HepG2 (cell line): ENCODE results near the gene FAM229A. TPM values are rescaled to one million over a fixed set of nuclear protein-coding genes. Genes with fewer than 3 reads are reported as not detected.

Experiments
- CC2D1A ChIP-seq: sonication (generic); formaldehyde crosslinking; IDR thresholded peaks from 2 replicates; pipeline ENCODE4 v1.8.1; 2023; ENCODE audit warnings: mild to moderate bottlenecking, missing genetic modification reagents
- FOXK2 ChIP-seq: fragments of 450-650 bp; IDR thresholded peaks from 2 replicates; pipeline ENCODE4 v1.6.1; 2016
- KLF12 ChIP-seq: sonication (generic); formaldehyde crosslinking; IDR thresholded peaks from 2 replicates; pipeline ENCODE4 v1.4.0; 2020; ENCODE audit warnings: missing genetic modification reagents, borderline replicate concordance
- NR2F6 ChIP-seq, 2 experiments: IDR thresholded peaks; 2 replicates each; pipeline ENCODE4 v1.6.1; 2016; ENCODE audit warnings: antibody characterized with exemption in 1 of 2, mild to moderate bottlenecking in 1 of 2
- RXRB ChIP-seq: IDR thresholded peaks from 2 replicates; pipeline ENCODE4 v1.6.1; 2016; ENCODE audit warnings: borderline replicate concordance, missing genetic modification reagents, missing compliant biosample characterization
- SALL1 ChIP-seq: sonication (generic); formaldehyde crosslinking; IDR thresholded peaks from 2 replicates; pipeline ENCODE4 v1.8.0; 2022; ENCODE audit warnings: mild to moderate bottlenecking, missing genetic modification reagents
- ZNF207 ChIP-seq: fragments of 450-650 bp; IDR thresholded peaks from 2 replicates; pipeline ENCODE4 v1.6.1; 2016; ENCODE audit warnings: antibody characterized with exemption, borderline replicate concordance
- ZSCAN9 ChIP-seq: IDR thresholded peaks from 2 replicates; pipeline ENCODE4 v1.6.1; 2016; ENCODE audit warnings: borderline replicate concordance
- polyA plus RNA-seq, 8 experiments: library from polyadenylated mRNA; depleted of rRNA in 3 of 8; stranded (reverse) in 7 of 8; unstranded in 1 of 8; fragments of >200 nt; fragmentation: Illumina TruSeq in 4 of 8; extraction: Trizol in 4 of 8; gene quantifications; 2 replicates each; pipeline versions ENCODE4 v1.2.1 to v1.2.3, GENCODE V29; 2011 to 2016; ENCODE audit warnings: low read depth in 4 of 8, missing spikeins in 1 of 8, mixed read lengths in 1 of 8; ENCODE audit not compliant: insufficient read depth in 1 of 8
- total RNA-seq, 5 experiments: library from RNA; depleted of rRNA; stranded (reverse); fragments of >200 nt; fragmentation: Illumina TruSeq; extraction: Trizol; gene quantifications; 2 replicates each; pipeline ENCODE4 v1.2.3, GENCODE V29; 2016; ENCODE audit warnings: low read depth in 1 of 5
- TF ChIP-seq, protein P1 (sequence below): sonication (generic); formaldehyde crosslinking; IDR thresholded peaks from 2 replicates; pipeline ENCODE4 v1.5.1; 2020; ENCODE audit warnings: mild to moderate bottlenecking, moderate library complexity, missing genetic modification reagents
- TF ChIP-seq, protein P2 (sequence below): sonication (generic); formaldehyde crosslinking; IDR thresholded peaks from 2 replicates; pipeline ENCODE4 v1.5.1; 2020; ENCODE audit warnings: mild to moderate bottlenecking, missing genetic modification reagents, borderline replicate concordance
- TF ChIP-seq, protein P3 (sequence below), 2 experiments: fragments of 450-650 bp in 1 of 2; sonication (generic) in 1 of 2; formaldehyde crosslinking in 1 of 2; IDR thresholded peaks; 2 replicates each; pipeline versions ENCODE4 v1.6.1 to v1.8.0; 2016 to 2022; ENCODE audit warnings: antibody characterized with exemption in 1 of 2, mild to moderate bottlenecking in 1 of 2, missing genetic modification reagents in 1 of 2
- TF ChIP-seq, protein P4 (sequence below): sonication (generic); formaldehyde crosslinking; IDR thresholded peaks from 2 replicates; pipeline ENCODE4 v1.5.1; 2020; ENCODE audit warnings: missing genetic modification reagents, mild to moderate bottlenecking, borderline replicate concordance

Gene FAM229A
- total and polyA plus RNA-seq, 2 of the 13 experiments (the other 11 are each of a cell fraction or from before 2014, with no cell fraction given): 3.2 to 17.6 TPM

DNA sequence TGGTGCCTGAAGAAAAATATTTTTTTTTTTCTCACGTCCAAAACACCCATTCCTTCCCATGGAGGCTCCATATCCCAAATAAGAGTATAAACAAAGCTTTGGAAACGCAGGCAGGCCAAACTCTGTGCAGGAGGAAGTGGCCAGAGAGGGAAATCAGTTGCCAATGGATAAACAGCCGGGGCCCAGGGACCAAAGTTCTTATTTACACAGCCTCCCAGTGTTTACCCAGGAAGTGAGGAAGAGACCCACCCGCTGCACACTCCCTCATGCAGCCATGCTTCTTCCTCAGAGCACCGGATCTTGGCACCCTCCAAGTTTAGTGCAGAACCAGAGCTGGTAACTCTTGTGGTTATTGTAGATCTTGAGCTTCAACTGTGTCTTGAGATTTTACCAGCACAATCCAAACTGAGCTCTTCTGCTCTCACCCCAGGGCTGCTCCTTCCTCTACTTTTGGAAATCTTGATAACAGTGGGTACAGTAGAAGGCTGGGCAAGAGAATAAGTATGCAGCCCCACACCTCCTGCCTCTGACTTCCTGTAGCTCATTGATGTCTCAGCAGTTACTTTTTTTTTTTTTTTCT is 40.5 kb downstream of the FAM229A start (continued):
- TF ChIP-seq, protein P1, sequence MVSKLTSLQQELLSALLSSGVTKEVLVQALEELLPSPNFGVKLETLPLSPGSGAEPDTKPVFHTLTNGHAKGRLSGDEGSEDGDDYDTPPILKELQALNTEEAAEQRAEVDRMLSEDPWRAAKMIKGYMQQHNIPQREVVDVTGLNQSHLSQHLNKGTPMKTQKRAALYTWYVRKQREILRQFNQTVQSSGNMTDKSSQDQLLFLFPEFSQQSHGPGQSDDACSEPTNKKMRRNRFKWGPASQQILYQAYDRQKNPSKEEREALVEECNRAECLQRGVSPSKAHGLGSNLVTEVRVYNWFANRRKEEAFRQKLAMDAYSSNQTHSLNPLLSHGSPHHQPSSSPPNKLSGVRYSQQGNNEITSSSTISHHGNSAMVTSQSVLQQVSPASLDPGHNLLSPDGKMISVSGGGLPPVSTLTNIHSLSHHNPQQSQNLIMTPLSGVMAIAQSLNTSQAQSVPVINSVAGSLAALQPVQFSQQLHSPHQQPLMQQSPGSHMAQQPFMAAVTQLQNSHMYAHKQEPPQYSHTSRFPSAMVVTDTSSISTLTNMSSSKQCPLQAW (CRISPR knock-in tag): peak; percentile 54
- peak; percentile 48 for TF ChIP-seq NR2F6 (IDR thresholded peaks at IDR 0.05)
- TF ChIP-seq NR2F6 (CRISPR knock-in tag; IDR thresholded peaks at IDR 0.05): peak; percentile 63
- TF ChIP-seq FOXK2: no peak
- TF ChIP-seq, protein P2, sequence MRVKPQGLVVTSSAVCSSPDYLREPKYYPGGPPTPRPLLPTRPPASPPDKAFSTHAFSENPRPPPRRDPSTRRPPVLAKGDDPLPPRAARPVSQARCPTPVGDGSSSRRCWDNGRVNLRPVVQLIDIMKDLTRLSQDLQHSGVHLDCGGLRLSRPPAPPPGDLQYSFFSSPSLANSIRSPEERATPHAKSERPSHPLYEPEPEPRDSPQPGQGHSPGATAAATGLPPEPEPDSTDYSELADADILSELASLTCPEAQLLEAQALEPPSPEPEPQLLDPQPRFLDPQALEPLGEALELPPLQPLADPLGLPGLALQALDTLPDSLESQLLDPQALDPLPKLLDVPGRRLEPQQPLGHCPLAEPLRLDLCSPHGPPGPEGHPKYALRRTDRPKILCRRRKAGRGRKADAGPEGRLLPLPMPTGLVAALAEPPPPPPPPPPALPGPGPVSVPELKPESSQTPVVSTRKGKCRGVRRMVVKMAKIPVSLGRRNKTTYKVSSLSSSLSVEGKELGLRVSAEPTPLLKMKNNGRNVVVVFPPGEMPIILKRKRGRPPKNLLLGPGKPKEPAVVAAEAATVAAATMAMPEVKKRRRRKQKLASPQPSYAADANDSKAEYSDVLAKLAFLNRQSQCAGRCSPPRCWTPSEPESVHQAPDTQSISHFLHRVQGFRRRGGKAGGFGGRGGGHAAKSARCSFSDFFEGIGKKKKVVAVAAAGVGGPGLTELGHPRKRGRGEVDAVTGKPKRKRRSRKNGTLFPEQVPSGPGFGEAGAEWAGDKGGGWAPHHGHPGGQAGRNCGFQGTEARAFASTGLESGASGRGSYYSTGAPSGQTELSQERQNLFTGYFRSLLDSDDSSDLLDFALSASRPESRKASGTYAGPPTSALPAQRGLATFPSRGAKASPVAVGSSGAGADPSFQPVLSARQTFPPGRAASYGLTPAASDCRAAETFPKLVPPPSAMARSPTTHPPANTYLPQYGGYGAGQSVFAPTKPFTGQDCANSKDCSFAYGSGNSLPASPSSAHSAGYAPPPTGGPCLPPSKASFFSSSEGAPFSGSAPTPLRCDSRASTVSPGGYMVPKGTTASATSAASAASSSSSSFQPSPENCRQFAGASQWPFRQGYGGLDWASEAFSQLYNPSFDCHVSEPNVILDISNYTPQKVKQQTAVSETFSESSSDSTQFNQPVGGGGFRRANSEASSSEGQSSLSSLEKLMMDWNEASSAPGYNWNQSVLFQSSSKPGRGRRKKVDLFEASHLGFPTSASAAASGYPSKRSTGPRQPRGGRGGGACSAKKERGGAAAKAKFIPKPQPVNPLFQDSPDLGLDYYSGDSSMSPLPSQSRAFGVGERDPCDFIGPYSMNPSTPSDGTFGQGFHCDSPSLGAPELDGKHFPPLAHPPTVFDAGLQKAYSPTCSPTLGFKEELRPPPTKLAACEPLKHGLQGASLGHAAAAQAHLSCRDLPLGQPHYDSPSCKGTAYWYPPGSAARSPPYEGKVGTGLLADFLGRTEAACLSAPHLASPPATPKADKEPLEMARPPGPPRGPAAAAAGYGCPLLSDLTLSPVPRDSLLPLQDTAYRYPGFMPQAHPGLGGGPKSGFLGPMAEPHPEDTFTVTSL (CRISPR knock-in tag): peak; percentile 82
- TF ChIP-seq ZSCAN9 (CRISPR knock-in tag): peak; percentile 84; the same call in 1 of the 2 replicates
- no peak for TF ChIP-seq ZNF207
- no peak for TF ChIP-seq CC2D1A (CRISPR knock-in tag)
- TF ChIP-seq, protein P3, sequence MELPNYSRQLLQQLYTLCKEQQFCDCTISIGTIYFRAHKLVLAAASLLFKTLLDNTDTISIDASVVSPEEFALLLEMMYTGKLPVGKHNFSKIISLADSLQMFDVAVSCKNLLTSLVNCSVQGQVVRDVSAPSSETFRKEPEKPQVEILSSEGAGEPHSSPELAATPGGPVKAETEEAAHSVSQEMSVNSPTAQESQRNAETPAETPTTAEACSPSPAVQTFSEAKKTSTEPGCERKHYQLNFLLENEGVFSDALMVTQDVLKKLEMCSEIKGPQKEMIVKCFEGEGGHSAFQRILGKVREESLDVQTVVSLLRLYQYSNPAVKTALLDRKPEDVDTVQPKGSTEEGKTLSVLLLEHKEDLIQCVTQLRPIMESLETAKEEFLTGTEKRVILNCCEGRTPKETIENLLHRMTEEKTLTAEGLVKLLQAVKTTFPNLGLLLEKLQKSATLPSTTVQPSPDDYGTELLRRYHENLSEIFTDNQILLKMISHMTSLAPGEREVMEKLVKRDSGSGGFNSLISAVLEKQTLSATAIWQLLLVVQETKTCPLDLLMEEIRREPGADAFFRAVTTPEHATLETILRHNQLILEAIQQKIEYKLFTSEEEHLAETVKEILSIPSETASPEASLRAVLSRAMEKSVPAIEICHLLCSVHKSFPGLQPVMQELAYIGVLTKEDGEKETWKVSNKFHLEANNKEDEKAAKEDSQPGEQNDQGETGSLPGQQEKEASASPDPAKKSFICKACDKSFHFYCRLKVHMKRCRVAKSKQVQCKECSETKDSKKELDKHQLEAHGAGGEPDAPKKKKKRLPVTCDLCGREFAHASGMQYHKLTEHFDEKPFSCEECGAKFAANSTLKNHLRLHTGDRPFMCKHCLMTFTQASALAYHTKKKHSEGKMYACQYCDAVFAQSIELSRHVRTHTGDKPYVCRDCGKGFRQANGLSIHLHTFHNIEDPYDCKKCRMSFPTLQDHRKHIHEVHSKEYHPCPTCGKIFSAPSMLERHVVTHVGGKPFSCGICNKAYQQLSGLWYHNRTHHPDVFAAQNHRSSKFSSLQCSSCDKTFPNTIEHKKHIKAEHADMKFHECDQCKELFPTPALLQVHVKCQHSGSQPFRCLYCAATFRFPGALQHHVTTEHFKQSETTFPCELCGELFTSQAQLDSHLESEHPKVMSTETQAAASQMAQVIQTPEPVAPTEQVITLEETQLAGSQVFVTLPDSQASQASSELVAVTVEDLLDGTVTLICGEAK (IDR thresholded peaks at IDR 0.05): no peak
- TF ChIP-seq, protein P3 (CRISPR knock-in tag; IDR thresholded peaks at IDR 0.05): peak; percentile 50; the same call in 1 of the 2 replicates
- peak; percentile 92 for TF ChIP-seq SALL1 (CRISPR knock-in tag)
- TF ChIP-seq RXRB (CRISPR knock-in tag): peak; percentile 75
- TF ChIP-seq, protein P4, sequence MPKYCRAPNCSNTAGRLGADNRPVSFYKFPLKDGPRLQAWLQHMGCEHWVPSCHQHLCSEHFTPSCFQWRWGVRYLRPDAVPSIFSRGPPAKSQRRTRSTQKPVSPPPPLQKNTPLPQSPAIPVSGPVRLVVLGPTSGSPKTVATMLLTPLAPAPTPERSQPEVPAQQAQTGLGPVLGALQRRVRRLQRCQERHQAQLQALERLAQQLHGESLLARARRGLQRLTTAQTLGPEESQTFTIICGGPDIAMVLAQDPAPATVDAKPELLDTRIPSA: no peak
- peak; percentile 72 for TF ChIP-seq KLF12 (CRISPR knock-in tag)
